GM18909 (cell line): ENCODE data around the gene MAP9.
"Not testable (repeated sequence)": the region's sequence is repeated elsewhere in the genome, so short reads cannot be mapped to it uniquely, and the experiment has no call there.

Experiments
- ATAC-seq: cut with Tn5 transposase; IDR thresholded peaks from one replicate; pipeline ENCODE4 v1.9.1; 2021; ENCODE audit warnings: mild to moderate bottlenecking; ENCODE audit not compliant: unreplicated experiment, poor library complexity

The MAP9 gene

GRCh38 chr4:155376387-155377268, at the start of gene MAP9:
Gene MAP9, minus strand, starts transcription at chr4:155376965. Its CDS starts 1,115 bp downstream, at chr4:155375850.
- ATAC-seq = peak; percentile 99

GRCh38 chr4:155424778-155425177, 48.0 kb upstream of the MAP9 start:
- not testable (repeated sequence) for ATAC-seq

- ATAC-seq = no peak
These were observed 46.9 kb upstream of the MAP9 start for GRCh38 chr4:155423671-155424070.

GRCh38 chr4:155419266-155419665, 42.5 kb upstream of the MAP9 start:
- ATAC-seq = no peak

- no peak for ATAC-seq
These were observed 38.9 kb upstream of the MAP9 start for GRCh38 chr4:155415662-155416061.

- no peak for ATAC-seq
These were observed 36.7 kb upstream of the MAP9 start for GRCh38 chr4:155413451-155413850.

- no peak for ATAC-seq
These were observed 34.8 kb upstream of the MAP9 start for GRCh38 chr4:155411546-155411945.

- ATAC-seq = no peak
These were observed 32.0 kb upstream of the MAP9 start for GRCh38 chr4:155408796-155409195.

- no peak for ATAC-seq
These were observed 30.7 kb upstream of the MAP9 start for GRCh38 chr4:155407480-155407879.

GRCh38 chr4:155405059-155405458, 28.3 kb upstream of the MAP9 start:
- no peak for ATAC-seq

GRCh38 chr4:155403886-155404285, 27.1 kb upstream of the MAP9 start:
- no peak for ATAC-seq

GRCh38 chr4:155402941-155403340, 26.2 kb upstream of the MAP9 start:
- ATAC-seq = no peak

- no peak for ATAC-seq
These were observed 24.1 kb upstream of the MAP9 start for GRCh38 chr4:155400893-155401292.

GRCh38 chr4:155399974-155400697, 23.4 kb upstream of the MAP9 start:
- ATAC-seq = no peak

- ATAC-seq = no peak
These were observed 15.9 kb upstream of the MAP9 start for GRCh38 chr4:155392481-155393184.

GRCh38 chr4:155391932-155392331, 15.2 kb upstream of the MAP9 start:
- ATAC-seq = no peak

GRCh38 chr4:155388162-155388561, 11.4 kb upstream of the MAP9 start:
- ATAC-seq = no peak

- ATAC-seq = no peak
These were observed 6.8 kb upstream of the MAP9 start for GRCh38 chr4:155383541-155383940.

GRCh38 chr4:155377276-155377675, 511 bp upstream of the MAP9 start:
- no peak for ATAC-seq

GRCh38 chr4:155371432-155372043, 5.2 kb downstream of the MAP9 start:
- peak; percentile 41 for ATAC-seq
